GM04503 (cell line): Measurements from ENCODE around the gene SULT4A1.

Experiments used
- DNase-seq: peaks from one replicate; pipeline ENCODE4 v3.0.0-alpha.2; 2012; ENCODE audit warnings: low read depth

Gene SULT4A1

DNA sequence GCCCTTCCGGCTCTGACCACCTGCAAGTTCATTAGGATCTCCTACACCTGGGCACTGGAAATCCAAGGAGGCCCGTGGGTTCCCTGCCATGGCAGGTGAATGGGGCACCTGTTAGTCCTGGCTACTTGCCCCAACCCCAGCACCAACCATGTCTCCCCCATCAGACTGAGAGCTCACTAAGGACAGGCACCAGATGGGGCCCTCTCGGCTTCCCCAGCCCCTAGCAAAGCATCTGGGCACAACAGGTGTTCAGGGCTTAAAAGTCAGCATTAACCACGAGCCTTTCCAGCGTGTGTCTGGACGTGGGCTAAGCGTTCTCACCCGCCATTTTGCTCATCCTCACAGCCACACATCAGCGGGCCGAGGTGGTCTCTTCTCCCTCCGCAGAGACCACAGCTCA is 2.2 kb downstream of the SULT4A1 start:
- DNase-seq = no peak

GRCh38 chr22:43859621-43860020 is 2.7 kb downstream of the SULT4A1 start:
- no peak for DNase-seq

- no peak for DNase-seq
These were observed 3.1 kb downstream of the SULT4A1 start for GRCh38 chr22:43859176-43859575.

- no peak for DNase-seq
These were observed 4.0 kb downstream of the SULT4A1 start for GRCh38 chr22:43858156-43858895.

GRCh38 chr22:43857367-43857766 is 4.9 kb downstream of the SULT4A1 start:
- no peak for DNase-seq

DNA sequence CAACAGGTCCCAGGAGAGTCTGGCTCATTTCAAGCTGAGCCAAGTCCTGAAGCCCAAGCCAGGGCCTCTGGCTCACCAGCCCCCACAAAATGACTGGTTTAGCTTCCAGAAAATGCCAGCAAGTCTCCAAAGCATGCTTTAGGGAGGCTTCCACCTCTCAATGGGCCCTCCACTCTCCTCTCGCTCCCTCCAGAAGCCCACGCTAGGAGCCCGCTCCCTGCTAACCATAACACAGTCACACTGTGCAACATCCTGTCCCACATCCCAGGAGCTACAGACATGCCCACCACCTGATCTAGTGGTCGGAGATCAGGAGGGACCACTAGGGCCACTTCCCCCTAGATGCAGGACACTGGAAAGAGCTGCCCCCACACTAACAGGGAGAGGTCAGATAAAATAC is 6.9 kb downstream of the SULT4A1 start:
- no peak for DNase-seq

DNA sequence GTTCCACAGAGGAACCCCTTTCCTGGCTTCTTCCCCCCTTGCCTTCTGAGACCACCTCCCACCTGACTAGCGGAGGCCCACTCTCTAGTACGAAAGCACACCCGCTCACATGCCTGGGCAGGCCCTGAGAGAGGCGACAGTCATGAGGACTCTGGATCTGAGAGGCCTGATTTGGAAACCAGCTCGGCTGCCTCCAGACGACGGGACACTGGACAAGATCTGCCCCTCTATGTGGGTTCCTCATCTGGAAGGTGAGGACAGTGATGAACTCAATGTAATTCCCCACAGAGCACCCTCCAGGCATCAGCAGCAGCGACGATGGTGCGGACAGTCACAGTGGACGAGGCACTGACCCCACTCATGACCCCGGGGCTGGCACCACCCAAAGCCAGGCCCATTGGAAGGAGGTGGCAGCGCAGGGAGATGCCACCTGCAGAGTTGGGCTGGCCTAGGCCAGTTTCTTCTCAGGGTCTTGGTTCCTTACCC is 7.5 kb downstream of the SULT4A1 start:
- no peak for DNase-seq

DNA sequence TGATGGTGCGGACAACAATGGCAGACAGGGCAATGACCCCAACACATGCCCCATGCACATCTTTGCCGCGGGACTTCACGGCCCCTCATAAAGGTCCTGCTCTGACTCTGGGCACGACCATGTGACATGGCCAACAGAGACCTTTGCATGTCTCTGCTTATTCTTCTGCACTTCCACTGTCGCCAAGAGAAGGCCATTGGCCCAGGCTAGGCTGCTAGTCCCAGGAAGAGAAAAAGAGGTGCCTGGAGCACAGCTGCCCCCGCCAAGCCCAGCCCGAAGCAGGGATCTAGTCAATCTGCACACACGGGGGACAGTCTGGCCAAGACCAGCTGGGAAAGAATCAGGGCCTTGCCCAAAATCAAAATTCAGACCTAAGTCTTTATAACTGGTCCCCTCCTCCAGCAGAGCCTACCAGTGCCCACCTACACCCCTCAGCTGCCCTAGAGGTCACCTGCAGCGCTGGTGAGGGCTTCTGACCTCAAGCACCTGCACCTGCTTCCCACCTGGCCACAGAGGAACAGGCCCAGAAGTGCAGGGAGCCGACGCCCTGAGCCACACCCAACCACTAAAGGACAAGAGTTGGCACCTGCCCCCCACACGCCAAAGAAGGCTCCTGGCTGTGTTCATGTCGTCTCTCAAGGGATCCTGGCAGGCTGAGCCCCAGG is 8.1 kb downstream of the SULT4A1 start:
- DNase-seq = no peak

- DNase-seq = no peak
These were observed 8.9 kb downstream of the SULT4A1 start for GRCh38 chr22:43853328-43853931.

DNA sequence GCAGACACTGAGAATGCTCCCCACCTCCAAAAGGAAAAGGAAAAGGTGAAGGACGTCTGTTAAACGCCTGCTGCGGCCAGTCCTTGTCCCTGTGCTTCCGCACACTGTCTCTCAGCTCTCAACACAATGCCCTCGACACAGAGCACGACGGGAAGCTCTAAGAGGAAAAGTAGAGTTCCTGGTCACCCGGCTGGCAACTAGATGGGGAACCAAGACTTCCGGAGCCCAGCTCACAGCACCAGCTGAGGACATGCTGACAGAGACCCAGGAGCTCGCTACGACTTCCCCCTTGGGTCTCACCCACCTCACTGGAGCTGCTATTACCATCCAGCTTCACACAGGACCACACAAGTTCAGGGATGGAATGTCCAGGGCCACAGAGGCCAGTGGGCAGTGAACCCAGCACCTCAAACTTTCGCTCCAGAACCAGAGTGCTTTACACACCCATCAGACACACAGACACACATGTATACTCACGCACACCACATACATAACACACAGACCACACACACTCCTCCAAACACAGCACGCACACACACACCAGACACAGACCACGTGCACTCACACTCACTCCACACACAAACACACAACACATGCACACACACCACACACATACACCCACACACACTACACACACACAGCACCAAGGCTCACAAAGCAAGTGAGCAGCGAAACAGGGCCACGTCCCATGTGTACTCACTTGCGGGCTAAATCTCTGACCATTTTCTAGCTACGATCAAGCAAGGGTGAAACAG is 9.6 kb downstream of the SULT4A1 start:
- no peak for DNase-seq

- no peak for DNase-seq
These were observed 10.4 kb downstream of the SULT4A1 start for GRCh38 chr22:43851979-43852307.

GRCh38 chr22:43851058-43851978 is 11.0 kb downstream of the SULT4A1 start:
- no peak for DNase-seq

- DNase-seq = no peak
These were observed 11.8 kb downstream of the SULT4A1 start for GRCh38 chr22:43850529-43850928.

DNA sequence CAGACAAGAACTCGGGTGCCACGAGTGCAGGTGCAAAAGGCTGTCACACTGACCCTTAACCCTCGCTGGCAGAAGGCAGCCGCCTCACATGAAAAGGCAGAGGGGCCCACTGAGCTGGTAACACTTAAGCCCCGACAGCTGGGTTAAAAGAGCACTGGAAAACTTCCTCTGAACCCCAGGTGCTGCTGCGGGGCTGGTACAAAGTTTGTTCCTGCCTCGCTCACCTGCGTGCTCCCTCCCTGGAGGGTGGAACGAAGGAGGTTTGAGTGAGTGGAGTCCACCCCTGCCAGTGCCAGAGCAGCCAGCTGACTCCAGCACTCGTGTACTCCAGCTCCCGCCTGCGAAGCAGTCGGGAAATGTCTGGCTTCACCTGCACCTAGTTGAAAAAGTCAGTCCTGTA is 12.6 kb downstream of the SULT4A1 start:
- DNase-seq = no peak

DNA sequence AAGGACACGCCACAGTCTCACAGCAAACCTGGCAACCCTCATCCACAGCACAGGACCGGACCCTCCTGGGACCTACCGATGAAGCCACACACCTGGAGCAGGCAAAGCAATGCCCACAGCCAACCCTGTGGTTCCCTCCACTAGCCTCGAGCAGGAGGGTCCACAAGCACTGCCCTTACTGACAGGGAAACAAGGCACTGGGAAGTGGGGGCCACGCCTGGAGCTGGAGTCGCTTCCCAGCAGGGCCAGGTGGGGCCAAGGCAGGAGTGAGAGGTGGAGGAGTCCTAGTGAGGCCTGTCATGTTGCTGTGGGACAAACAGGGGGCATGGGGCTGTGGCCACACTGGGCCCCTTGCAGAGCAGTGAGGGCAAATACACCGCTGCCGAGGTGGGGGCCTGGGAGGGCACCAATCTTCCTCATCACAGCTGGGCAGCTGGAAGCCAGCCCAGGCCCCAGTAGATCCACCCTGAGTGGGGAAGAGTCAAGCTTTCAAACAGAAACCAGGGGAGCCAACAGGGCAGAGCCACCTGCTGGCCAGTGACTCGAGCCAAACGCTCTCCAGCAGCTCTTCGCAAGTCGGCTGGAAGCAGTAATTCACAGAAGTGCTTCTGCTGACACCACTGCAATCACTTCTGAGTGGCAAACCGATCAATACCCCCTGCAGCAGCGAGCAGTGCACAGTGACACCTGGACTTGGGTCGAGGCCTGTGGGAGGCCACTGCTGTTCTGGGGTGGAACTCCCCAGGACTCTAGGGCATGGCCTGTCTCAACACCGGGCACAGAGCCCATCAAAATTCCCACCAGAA is 13.7 kb downstream of the SULT4A1 start:
- no peak for DNase-seq

DNA sequence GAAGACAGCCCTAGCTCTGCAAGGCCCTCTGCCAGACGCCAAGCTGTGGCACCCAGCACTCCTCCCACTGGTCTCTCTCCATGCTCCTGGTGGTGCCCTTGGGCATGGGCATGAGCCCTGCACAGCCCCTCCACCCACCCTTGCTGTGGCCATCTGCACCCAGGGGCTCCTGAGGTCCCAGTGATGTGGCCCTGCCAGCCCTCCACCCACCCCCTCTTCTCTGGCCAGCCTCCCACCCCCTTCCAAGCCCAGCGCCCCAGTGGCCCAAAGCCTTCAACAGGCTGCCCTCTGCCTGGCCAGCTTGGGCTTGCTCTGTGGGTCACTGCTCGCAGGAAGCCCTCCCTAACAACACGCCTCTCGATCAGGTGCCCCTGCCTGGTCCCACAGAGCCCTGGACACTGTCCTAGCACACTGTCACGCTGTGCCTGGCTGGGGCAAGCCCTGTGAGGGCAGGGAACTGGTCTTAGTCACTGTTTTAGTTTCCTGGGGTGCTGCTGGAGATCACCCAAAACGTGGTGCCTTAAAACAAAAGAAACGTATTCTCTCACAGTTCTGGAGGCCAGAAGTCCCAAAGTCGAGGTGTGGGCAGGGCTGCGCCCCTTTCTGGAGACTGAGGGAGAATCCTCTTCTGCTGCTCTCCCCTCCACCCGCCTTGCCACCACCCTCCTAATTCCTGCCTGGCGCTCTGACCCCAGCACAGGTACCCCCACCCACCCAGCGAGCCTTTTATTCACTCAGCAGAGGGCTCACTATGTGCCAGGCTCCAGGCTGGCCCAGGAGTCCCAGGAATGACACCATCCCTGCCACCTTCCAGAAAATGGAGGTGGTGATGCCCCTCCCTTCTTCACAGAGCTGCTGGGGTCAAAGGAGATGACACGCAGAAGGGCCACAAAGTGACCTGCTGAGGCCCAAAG is 14.7 kb downstream of the SULT4A1 start:
- no peak for DNase-seq

DNA sequence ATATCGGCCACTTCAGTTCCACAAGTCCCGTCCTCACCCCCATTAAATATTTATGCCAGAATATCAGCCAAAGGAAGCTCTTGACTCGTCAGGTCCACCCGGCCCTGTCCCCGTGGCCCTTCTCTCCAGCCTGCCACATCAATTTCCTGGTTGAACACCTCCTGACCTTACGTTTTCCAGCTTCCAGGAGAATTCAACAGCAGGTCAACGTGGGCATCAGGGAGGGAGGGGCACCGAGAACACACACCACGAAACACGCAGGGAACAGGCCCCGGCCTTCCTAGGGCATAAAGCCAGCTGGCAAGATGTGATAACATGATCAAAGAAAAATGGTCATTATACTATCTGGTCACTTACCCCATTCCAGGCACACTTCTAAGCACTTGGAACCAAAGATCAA is 15.3 kb downstream of the SULT4A1 start:
- no peak for DNase-seq

- DNase-seq = no peak
These were observed 16.3 kb downstream of the SULT4A1 start for GRCh38 chr22:43845981-43846380.
